Liver (tissue), 9 donors: ENCODE results near the gene IRF8. TPM values are rescaled to one million over a fixed set of nuclear protein-coding genes. Genes with fewer than 3 reads are reported as not detected.

Experiments
- DNase-seq: peaks from one replicate; pipeline ENCODE4 v3.0.0-alpha.2; 2017; ENCODE audit warnings: low spot score
- H3K27ac ChIP-seq, 2 donors: one replicate each; pipeline ENCODE4 v1.7.0; 2013; ENCODE audit warnings: inconsistent platforms in 2 of 2, low read length in 2 of 2, control low read depth in 1 of 2, low read depth in 1 of 2, mild to moderate bottlenecking in 1 of 2
- H3K27me3 ChIP-seq, 4 donors: one replicate each; pipeline versions ENCODE4 v1.6.1 to v1.7.0; 2013; ENCODE audit warnings: low read length in 3 of 4, inconsistent platforms in 1 of 4, mild to moderate bottlenecking in 1 of 4, moderate library complexity in 1 of 4; ENCODE audit not compliant: control insufficient read depth in 4 of 4, insufficient read depth in 4 of 4
- H3K36me3 ChIP-seq, 4 donors: one replicate each; pipeline versions ENCODE4 v1.6.1 to v1.7.0; 2013; ENCODE audit warnings: low read length in 3 of 4, mild to moderate bottlenecking in 3 of 4, low read depth in 1 of 4, moderate library complexity in 1 of 4; ENCODE audit not compliant: control insufficient read depth in 4 of 4, insufficient read depth in 3 of 4
- H3K4me1 ChIP-seq, 4 donors: one replicate each; pipeline versions ENCODE4 v1.6.1 to v1.7.0; 2013; ENCODE audit warnings: low read length in 3 of 4, mild to moderate bottlenecking in 3 of 4, moderate library complexity in 1 of 4; ENCODE audit not compliant: control insufficient read depth in 4 of 4, insufficient read depth in 4 of 4
- H3K4me3 ChIP-seq, 3 donors: one replicate each; pipeline versions ENCODE4 v1.6.1 to v1.7.0; 2013; ENCODE audit warnings: low read length in 3 of 3, control low read depth in 1 of 3, low read depth in 1 of 3, mild to moderate bottlenecking in 1 of 3
- H3K9ac ChIP-seq, 2 donors: one replicate each; pipeline ENCODE4 v1.7.0; 2013; ENCODE audit warnings: low read length in 2 of 2, mild to moderate bottlenecking in 2 of 2, moderate library complexity in 2 of 2, control low read depth in 1 of 2, low read depth in 1 of 2
- H3K9me3 ChIP-seq, 4 donors: one replicate each; pipeline versions ENCODE4 v1.6.1 to v1.7.0; 2013; ENCODE audit warnings: low read length in 3 of 4; ENCODE audit not compliant: control insufficient read depth in 4 of 4
- EGR1 ChIP-seq, 2 donors: IDR thresholded peaks; 2 replicates each; pipeline ENCODE4 v1.6.1; 2016 to 2018; ENCODE audit warnings: antibody characterized with exemption in 2 of 2, low read depth in 2 of 2
- FOXA2 ChIP-seq: IDR thresholded peaks from 2 replicates; pipeline ENCODE4 v1.6.1; 2016; ENCODE audit warnings: antibody characterized with exemption
- GABPA ChIP-seq, 2 donors: IDR thresholded peaks in 1 of 2; conservative IDR thresholded peaks in 1 of 2; 2 replicates each; pipeline ENCODE4 v1.6.1; 2016; ENCODE audit warnings: antibody characterized with exemption in 2 of 2, mild to moderate bottlenecking in 1 of 2, moderate library complexity in 1 of 2
- HNF4A ChIP-seq, 2 donors: conservative IDR thresholded peaks; 2 replicates each; pipeline ENCODE4 v1.6.1; 2016; ENCODE audit warnings: antibody characterized with exemption in 2 of 2, mild to moderate bottlenecking in 2 of 2
- HNF4G ChIP-seq: IDR thresholded peaks from 2 replicates; pipeline ENCODE4 v1.6.1; 2016; ENCODE audit warnings: antibody characterized with exemption
- RAD21 ChIP-seq, 2 donors: IDR thresholded peaks; 2 replicates each; pipeline ENCODE4 v1.6.1; 2016; ENCODE audit warnings: antibody characterized with exemption in 2 of 2, mild to moderate bottlenecking in 2 of 2
- SP1 ChIP-seq: IDR thresholded peaks from 2 replicates; pipeline ENCODE4 v1.6.1; 2018; ENCODE audit warnings: antibody characterized with exemption, mild to moderate bottlenecking
- TAF1 ChIP-seq: conservative IDR thresholded peaks from 2 replicates; pipeline ENCODE4 v1.6.1; 2016; ENCODE audit warnings: antibody characterized with exemption, mild to moderate bottlenecking
- YY1 ChIP-seq: IDR thresholded peaks from 2 replicates; pipeline ENCODE4 v1.6.1; 2016; ENCODE audit warnings: antibody characterized with exemption, mild to moderate bottlenecking
- WGBS: extraction: QIAGEN DNeasy Blood & Tissue Kit; methylation state at CpG from one replicate; pipeline ENCODE4 v1.1.7; 2013; 5-methylcytosine and 5-hydroxymethylcytosine counted together
- polyA plus RNA-seq, 2 donors: library from polyadenylated mRNA; stranded (reverse) in 1 of 2; unstranded in 1 of 2; fragments of 200-250 nt in 1 of 2; fragments of >200 nt in 1 of 2; fragmentation: Nextera tagmentation in 1 of 2; extraction: Ambion mirVana in 1 of 2; gene quantifications; one replicate each; pipeline versions ENCODE4 v1.2.1 to v1.2.3, GENCODE V29; 2013 to 2015
- total RNA-seq, 2 donors: library from RNA; depleted of rRNA; stranded (reverse); fragments of >200 nt; gene quantifications; one replicate each; pipeline ENCODE4 v1.2.3, GENCODE V29; 2014
- TF ChIP-seq, protein P1 (sequence below): IDR thresholded peaks from 2 replicates; pipeline ENCODE4 v1.6.1; 2016; ENCODE audit warnings: antibody characterized with exemption
- TF ChIP-seq, protein P2 (sequence below): fragments of 150-350 bp; IDR thresholded peaks from 2 replicates; pipeline ENCODE4 v1.5.1; 2017; ENCODE audit warnings: improper control_type of control experiment, low read depth, low read length; ENCODE audit not compliant: missing input control
- TF ChIP-seq, protein P3 (sequence below): IDR thresholded peaks from 2 replicates; pipeline ENCODE4 v1.6.1; 2016; ENCODE audit warnings: antibody characterized with exemption
- TF ChIP-seq, protein P4 (sequence below): IDR thresholded peaks from 2 replicates; pipeline ENCODE4 v1.6.1; 2016; ENCODE audit warnings: antibody characterized with exemption, mild to moderate bottlenecking
- donor health status: healthy.
- donor health status: healthy.
- donor health status: healthy.
- donor health status: healthy.
- donor health status: healthy.

The IRF8 gene
- total and polyA plus RNA-seq, 4 donors = 5.1 to 25.8 (median 12.3) TPM

DNA sequence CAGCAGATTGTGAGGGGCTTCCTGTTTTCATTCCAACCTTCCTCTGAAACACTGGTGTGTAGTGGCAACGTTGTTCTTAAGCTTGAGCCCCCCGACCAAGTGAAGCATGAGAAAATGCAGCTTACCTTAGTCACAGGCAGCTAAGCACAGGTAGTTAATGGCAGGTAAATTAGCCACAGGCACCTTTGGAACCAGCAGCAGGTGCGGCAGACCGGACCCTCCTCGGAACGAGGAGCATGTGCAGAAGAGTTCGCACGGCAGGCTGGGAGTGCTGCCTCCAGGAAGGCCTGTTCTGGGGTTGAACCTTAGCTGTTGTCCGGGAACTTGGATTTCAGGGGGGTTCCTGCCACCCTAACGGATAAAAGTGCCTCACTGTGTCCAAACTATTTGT lies 7.2 kb upstream of the IRF8 start:
- Histone ChIP-seq H3K4me1 (no peaks in the 10 kb centered on the region), H3K27me3 (no peaks in the 10 kb centered on the region), H3K27ac (no peak overlapping the region), H3K4me3 (no peak overlapping the region), H3K9me3 (no peaks in the 10 kb centered on the region), H3K9ac (no peak overlapping the region), H3K36me3 (no peaks in the 10 kb centered on the region)
- TF ChIP-seq, protein P1, sequence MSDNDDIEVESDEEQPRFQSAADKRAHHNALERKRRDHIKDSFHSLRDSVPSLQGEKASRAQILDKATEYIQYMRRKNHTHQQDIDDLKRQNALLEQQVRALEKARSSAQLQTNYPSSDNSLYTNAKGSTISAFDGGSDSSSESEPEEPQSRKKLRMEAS = no peak
- no peak for TF ChIP-seq TAF1
- no peak for TF ChIP-seq HNF4G
- 87% methylated on average over 10 of the region's 10 CpGs for WGBS
- DNase-seq = no peak

DNA sequence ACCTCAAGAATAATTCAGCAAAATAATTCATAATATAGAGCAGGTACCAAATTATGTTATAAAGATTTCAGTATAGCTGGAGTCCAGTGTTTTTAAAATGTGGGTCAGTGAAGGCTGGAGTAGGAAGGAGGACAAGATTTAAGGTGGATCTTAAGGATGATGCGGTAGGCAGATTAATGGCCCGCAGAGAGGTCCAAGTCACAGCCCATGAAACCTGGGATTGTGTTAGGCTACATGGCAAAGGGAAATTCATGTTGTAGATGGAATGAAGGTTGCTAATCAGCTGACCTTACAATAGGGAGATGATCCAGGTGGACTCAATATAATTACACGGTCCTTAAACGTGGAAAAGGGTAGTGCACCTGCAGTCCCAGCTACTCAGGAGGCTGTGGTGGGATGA lies 6.2 kb upstream of the IRF8 start:
- Histone ChIP-seq H3K4me1 (no peaks in the 10 kb centered on the region), H3K27ac (no peak overlapping the region), H3K9me3 (no peaks in the 10 kb centered on the region), H3K36me3 (no peaks in the 10 kb centered on the region), H3K4me3 (no peak overlapping the region), H3K27me3 (no peaks in the 10 kb centered on the region), H3K9ac (no peak overlapping the region)
- no peak for DNase-seq
- TF ChIP-seq RAD21 (IDR thresholded peaks at IDR 0.05) (no peak), EGR1 (IDR thresholded peaks at IDR 0.05; ENCODE audit: low read depth in 2 of 2) (no peak), FOXA2 (no peak), SP1 (no peak), HNF4G (no peak), HNF4A (conservative IDR thresholded peaks at IDR 0.05) (no peak), GABPA (IDR thresholded peaks at IDR 0.05 in 1 of 2, conservative IDR thresholded peaks at IDR 0.05 in 1 of 2) (no peak), YY1 (no peak)
- TF ChIP-seq, protein P2, sequence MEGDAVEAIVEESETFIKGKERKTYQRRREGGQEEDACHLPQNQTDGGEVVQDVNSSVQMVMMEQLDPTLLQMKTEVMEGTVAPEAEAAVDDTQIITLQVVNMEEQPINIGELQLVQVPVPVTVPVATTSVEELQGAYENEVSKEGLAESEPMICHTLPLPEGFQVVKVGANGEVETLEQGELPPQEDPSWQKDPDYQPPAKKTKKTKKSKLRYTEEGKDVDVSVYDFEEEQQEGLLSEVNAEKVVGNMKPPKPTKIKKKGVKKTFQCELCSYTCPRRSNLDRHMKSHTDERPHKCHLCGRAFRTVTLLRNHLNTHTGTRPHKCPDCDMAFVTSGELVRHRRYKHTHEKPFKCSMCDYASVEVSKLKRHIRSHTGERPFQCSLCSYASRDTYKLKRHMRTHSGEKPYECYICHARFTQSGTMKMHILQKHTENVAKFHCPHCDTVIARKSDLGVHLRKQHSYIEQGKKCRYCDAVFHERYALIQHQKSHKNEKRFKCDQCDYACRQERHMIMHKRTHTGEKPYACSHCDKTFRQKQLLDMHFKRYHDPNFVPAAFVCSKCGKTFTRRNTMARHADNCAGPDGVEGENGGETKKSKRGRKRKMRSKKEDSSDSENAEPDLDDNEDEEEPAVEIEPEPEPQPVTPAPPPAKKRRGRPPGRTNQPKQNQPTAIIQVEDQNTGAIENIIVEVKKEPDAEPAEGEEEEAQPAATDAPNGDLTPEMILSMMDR = no peak
- TF ChIP-seq, protein P1 = no peak
- TF ChIP-seq, protein P3, sequence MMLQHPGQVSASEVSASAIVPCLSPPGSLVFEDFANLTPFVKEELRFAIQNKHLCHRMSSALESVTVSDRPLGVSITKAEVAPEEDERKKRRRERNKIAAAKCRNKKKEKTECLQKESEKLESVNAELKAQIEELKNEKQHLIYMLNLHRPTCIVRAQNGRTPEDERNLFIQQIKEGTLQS = no peak
- TF ChIP-seq, protein P4, sequence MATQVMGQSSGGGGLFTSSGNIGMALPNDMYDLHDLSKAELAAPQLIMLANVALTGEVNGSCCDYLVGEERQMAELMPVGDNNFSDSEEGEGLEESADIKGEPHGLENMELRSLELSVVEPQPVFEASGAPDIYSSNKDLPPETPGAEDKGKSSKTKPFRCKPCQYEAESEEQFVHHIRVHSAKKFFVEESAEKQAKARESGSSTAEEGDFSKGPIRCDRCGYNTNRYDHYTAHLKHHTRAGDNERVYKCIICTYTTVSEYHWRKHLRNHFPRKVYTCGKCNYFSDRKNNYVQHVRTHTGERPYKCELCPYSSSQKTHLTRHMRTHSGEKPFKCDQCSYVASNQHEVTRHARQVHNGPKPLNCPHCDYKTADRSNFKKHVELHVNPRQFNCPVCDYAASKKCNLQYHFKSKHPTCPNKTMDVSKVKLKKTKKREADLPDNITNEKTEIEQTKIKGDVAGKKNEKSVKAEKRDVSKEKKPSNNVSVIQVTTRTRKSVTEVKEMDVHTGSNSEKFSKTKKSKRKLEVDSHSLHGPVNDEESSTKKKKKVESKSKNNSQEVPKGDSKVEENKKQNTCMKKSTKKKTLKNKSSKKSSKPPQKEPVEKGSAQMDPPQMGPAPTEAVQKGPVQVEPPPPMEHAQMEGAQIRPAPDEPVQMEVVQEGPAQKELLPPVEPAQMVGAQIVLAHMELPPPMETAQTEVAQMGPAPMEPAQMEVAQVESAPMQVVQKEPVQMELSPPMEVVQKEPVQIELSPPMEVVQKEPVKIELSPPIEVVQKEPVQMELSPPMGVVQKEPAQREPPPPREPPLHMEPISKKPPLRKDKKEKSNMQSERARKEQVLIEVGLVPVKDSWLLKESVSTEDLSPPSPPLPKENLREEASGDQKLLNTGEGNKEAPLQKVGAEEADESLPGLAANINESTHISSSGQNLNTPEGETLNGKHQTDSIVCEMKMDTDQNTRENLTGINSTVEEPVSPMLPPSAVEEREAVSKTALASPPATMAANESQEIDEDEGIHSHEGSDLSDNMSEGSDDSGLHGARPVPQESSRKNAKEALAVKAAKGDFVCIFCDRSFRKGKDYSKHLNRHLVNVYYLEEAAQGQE = no peak
- 86% methylated on average over 4 of the region's 4 CpGs for WGBS
